ENCODE measurements around the gene ENG. TPM values are rescaled to one million over a fixed set of nuclear protein-coding genes. Genes with fewer than 3 reads are reported as not detected.

Gene ENG
- total RNA-seq, 1 donor from 2014 or later: 322 TPM

- Histone ChIP-seq H3K27ac (peak within 1 kb of the TSS; percentile 69), H3K36me3 (peaks cover 9% of the 10 kb centered on the region), H3K4me1 (peaks cover 37% of the 10 kb centered on the region), H3K9me3 (no peaks in the 10 kb centered on the region), H3K4me3 (peak within 1 kb of the TSS; percentile 59), H3K27me3 (no peaks in the 10 kb centered on the region)
- DNase-seq (peak; percentile 91), ATAC-seq (peak; percentile 82)
- intact Hi-C loops (cut with DNase I): no loop called here
- no peak for TF ChIP-seq CTCF (IDR thresholded peaks at IDR 0.05)
Measured at GRCh38 chr9:127877566-127877998, 23.1 kb upstream of the ENG start, which contains the start of gene AK1. TSS of gene AK1 (minus strand) at chr9:127877675. CDS start at chr9:127874617, 3,058 bp downstream.

GRCh38 chr9:127876764-127877562 is 22.5 kb upstream of the ENG start:
- peaks cover 37% of the 10 kb centered on the region for H3K4me1 ChIP-seq
- peaks cover 15% of the 10 kb centered on the region for H3K36me3 ChIP-seq
- H3K27ac ChIP-seq: peak overlapping the region; percentile 69
- DNase-seq: no peak
- H3K27me3 ChIP-seq: no peaks in the 10 kb centered on the region
- H3K4me3 ChIP-seq: peak overlapping the region; percentile 59
- no peaks in the 10 kb centered on the region for H3K9me3 ChIP-seq
- ATAC-seq: peak; percentile 17
- TF ChIP-seq CTCF (IDR thresholded peaks at IDR 0.05): no peak
- intact Hi-C loops (cut with DNase I): no loop called here

GRCh38 chr9:127876026-127876763 is 21.7 kb upstream of the ENG start:
- DNase-seq (peak; percentile 84), ATAC-seq (peak; percentile 44)
- Histone ChIP-seq H3K4me1 (peaks cover 37% of the 10 kb centered on the region), H3K36me3 (peaks cover 23% of the 10 kb centered on the region), H3K27ac (peak overlapping the region; percentile 69), H3K9me3 (no peaks in the 10 kb centered on the region), H3K4me3 (peak overlapping the region; percentile 59), H3K27me3 (no peaks in the 10 kb centered on the region)
- no peak for TF ChIP-seq CTCF (IDR thresholded peaks at IDR 0.05)
- intact Hi-C loops (cut with DNase I): no loop called here

GRCh38 chr9:127875306-127875966 is 21.0 kb upstream of the ENG start:
- Histone ChIP-seq H3K27ac (peak overlapping the region; percentile 69), H3K4me1 (peaks cover 37% of the 10 kb centered on the region), H3K9me3 (no peaks in the 10 kb centered on the region), H3K27me3 (no peaks in the 10 kb centered on the region), H3K36me3 (peaks cover 28% of the 10 kb centered on the region), H3K4me3 (peak overlapping the region; percentile 59)
- DNase-seq (no peak), ATAC-seq (no peak)
- intact Hi-C loops (cut with DNase I): no loop called here
- no peak for TF ChIP-seq CTCF (IDR thresholded peaks at IDR 0.05)

- H3K9me3 ChIP-seq: no peaks in the 10 kb centered on the region
- H3K27ac ChIP-seq: peak overlapping the region; percentile 2
- ATAC-seq: no peak
- no peak for DNase-seq
- intact Hi-C loops (cut with DNase I): no loop called here
- TF ChIP-seq CTCF (IDR thresholded peaks at IDR 0.05): no peak
- H3K4me1 ChIP-seq: peaks cover 40% of the 10 kb centered on the region
- H3K36me3 ChIP-seq: peaks cover 28% of the 10 kb centered on the region
- H3K4me3 ChIP-seq: peak overlapping the region; percentile 8
- H3K27me3 ChIP-seq: no peaks in the 10 kb centered on the region
Measured at GRCh38 chr9:127874301-127875221, 20.1 kb upstream of the ENG start.

All from upper lobe of right lung (tissue), 1 donor.